GM21717 (cell line): ENCODE data around the gene NR6A1.

Experiments
- ATAC-seq: cut with Tn5 transposase; IDR thresholded peaks from one replicate; pipeline ENCODE4 v1.9.1; 2021; ENCODE audit warnings: mild to moderate bottlenecking, moderate library complexity; ENCODE audit not compliant: unreplicated experiment

NR6A1 gene

GRCh38 chr9:124477648-124478285 lies 293.3 kb downstream of the NR6A1 start:
- ATAC-seq: no peak

- no peak for ATAC-seq
Measured at GRCh38 chr9:124477211-124477647, 293.9 kb downstream of the NR6A1 start.

GRCh38 chr9:124475868-124476690 lies 295.0 kb downstream of the NR6A1 start:
- no peak for ATAC-seq

- no peak for ATAC-seq
Measured at GRCh38 chr9:124475158-124475867, 295.8 kb downstream of the NR6A1 start.

GRCh38 chr9:124474151-124474550 lies 297.0 kb downstream of the NR6A1 start:
- ATAC-seq: no peak

GRCh38 chr9:124473310-124473709 lies 297.8 kb downstream of the NR6A1 start:
- no peak for ATAC-seq

- no peak for ATAC-seq
Measured at GRCh38 chr9:124472770-124473169, 298.3 kb downstream of the NR6A1 start.

- no peak for ATAC-seq
Measured at GRCh38 chr9:124471761-124472160, 299.4 kb downstream of the NR6A1 start.

- ATAC-seq: no peak
Measured at GRCh38 chr9:124470726-124471125, 300.4 kb downstream of the NR6A1 start.

- no peak for ATAC-seq
Measured at GRCh38 chr9:124470306-124470705, 300.8 kb downstream of the NR6A1 start.

GRCh38 chr9:124469011-124469832 lies 301.9 kb downstream of the NR6A1 start:
- ATAC-seq: no peak

- no peak for ATAC-seq
Measured at GRCh38 chr9:124468061-124468740, 302.9 kb downstream of the NR6A1 start.

GRCh38 chr9:124467410-124468060 lies 303.6 kb downstream of the NR6A1 start:
- ATAC-seq: no peak
